ENCODE data around the gene MT4. TPM values are rescaled to one million over a fixed set of nuclear protein-coding genes. Genes with fewer than 3 reads are reported as not detected.

MT4 gene
- total RNA-seq, 4 donors from 2014 or later, result not detected

DNA sequence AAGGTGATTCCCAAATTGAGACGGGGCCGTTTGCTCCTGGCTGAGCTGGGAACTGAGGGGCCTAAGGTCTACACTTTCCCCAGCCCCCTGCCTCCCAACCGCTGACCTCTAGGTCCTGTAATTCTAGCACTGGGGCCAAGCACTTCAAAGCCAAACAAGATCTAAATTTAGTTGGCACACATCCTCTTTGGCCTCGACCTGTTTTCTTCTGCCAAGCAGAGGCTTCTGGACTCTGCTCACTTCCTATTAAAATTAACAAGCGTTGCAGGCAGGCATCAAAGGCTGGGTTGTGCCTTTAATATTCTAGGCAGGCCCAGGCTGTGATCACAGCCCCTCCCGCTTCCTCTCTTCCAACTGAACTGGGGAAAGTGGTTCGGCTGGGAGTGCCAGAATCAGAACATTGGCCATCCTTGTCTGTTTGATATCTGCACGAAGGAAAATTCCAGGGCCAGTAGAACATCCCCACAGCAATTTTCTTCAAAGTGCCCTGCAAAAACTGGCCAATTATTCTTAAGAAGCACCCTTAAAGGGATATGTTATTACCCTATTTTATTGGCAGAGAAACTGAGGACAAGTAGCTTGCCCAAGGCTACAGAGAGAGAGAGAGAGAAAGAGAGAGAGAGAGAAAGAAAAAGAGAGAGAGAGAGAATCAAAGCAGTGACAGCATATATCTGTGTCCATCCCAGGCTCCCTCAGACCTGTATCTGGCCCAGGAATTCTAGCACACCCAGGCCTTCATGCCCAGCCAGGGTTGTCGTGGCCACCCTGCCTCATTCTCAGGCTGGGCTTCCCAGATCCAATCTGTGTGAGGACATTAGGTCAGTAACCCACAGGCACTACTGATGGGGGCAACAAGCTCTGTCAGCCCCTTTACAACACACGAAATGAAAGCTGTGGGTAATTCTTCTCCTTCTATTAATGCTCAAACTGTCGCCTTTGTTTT lies 12.8 kb upstream of the MT4 start:
- peaks cover 0 to 34% (median 0%) of the 10 kb centered on the region in 4 donors for H3K27me3 ChIP-seq
- TF ChIP-seq POLR2AphosphoS5 (IDR thresholded peaks at IDR 0.05) (no peak), POLR2A (IDR thresholded peaks at IDR 0.05; ENCODE audit: low read depth) (no peak), EP300 (IDR thresholded peaks at IDR 0.05) (no peak)
- TF ChIP-seq, protein P1, sequence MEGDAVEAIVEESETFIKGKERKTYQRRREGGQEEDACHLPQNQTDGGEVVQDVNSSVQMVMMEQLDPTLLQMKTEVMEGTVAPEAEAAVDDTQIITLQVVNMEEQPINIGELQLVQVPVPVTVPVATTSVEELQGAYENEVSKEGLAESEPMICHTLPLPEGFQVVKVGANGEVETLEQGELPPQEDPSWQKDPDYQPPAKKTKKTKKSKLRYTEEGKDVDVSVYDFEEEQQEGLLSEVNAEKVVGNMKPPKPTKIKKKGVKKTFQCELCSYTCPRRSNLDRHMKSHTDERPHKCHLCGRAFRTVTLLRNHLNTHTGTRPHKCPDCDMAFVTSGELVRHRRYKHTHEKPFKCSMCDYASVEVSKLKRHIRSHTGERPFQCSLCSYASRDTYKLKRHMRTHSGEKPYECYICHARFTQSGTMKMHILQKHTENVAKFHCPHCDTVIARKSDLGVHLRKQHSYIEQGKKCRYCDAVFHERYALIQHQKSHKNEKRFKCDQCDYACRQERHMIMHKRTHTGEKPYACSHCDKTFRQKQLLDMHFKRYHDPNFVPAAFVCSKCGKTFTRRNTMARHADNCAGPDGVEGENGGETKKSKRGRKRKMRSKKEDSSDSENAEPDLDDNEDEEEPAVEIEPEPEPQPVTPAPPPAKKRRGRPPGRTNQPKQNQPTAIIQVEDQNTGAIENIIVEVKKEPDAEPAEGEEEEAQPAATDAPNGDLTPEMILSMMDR (IDR thresholded peaks at IDR 0.05), result no peak
- no peaks in the 10 kb centered on the region for H3K36me3 ChIP-seq
- peaks cover 11 to 13% (median 12%) of the 10 kb centered on the region in 4 donors for H3K4me1 ChIP-seq
- WGBS, result 41% methylated on average over 11 of the region's 11 CpGs
- H3K27ac ChIP-seq (replicated peaks in 1 of 4), result no peak overlapping the region
- DNase-seq (ENCODE audit: extremely low spot score), result no peak
- intact Hi-C loops (cut with DNase I), result no loop called here
- no peak overlapping the region for H3K4me3 ChIP-seq
- H3K9me3 ChIP-seq, result no peaks in the 10 kb centered on the region

DNA sequence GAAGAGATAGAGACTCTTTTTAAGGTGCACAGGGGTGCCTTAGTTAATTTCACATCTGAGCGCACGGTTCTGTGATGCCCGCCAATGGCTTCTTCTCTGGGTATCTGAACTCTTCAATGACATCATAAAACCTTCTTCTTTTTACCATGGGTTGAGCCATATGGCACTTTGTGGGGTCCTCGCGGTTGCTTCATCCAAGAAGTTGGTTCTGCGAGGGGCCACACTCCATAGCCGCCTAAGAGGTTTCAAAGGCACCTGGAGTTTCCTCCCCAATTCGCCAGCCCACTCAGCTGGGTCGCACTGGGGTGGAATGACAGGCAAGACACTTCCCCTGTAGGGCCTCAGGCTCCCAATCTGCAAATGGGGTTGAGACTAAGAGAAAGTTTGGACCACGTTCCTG lies 10.4 kb upstream of the MT4 start:
- no peak overlapping the region for H3K27ac ChIP-seq (replicated peaks in 1 of 4)
- intact Hi-C loops (cut with DNase I), result no loop called here
- DNase-seq (ENCODE audit: extremely low spot score), result no peak
- peaks cover 0 to 31% (median 0%) of the 10 kb centered on the region in 4 donors for H3K27me3 ChIP-seq
- TF ChIP-seq, protein P1 (IDR thresholded peaks at IDR 0.05), result no peak
- no peak for TF ChIP-seq POLR2AphosphoS5 (IDR thresholded peaks at IDR 0.05)
- TF ChIP-seq POLR2A (IDR thresholded peaks at IDR 0.05; ENCODE audit: low read depth), result no peak
- TF ChIP-seq EP300 (IDR thresholded peaks at IDR 0.05), result no peak
- no peak overlapping the region for H3K4me3 ChIP-seq
- H3K9me3 ChIP-seq, result no peaks in the 10 kb centered on the region
- no peaks in the 10 kb centered on the region for H3K36me3 ChIP-seq
- 90% methylated on average over 10 of the region's 10 CpGs for WGBS
- H3K4me1 ChIP-seq, result peaks cover 11 to 13% (median 12%) of the 10 kb centered on the region in 4 donors

DNA sequence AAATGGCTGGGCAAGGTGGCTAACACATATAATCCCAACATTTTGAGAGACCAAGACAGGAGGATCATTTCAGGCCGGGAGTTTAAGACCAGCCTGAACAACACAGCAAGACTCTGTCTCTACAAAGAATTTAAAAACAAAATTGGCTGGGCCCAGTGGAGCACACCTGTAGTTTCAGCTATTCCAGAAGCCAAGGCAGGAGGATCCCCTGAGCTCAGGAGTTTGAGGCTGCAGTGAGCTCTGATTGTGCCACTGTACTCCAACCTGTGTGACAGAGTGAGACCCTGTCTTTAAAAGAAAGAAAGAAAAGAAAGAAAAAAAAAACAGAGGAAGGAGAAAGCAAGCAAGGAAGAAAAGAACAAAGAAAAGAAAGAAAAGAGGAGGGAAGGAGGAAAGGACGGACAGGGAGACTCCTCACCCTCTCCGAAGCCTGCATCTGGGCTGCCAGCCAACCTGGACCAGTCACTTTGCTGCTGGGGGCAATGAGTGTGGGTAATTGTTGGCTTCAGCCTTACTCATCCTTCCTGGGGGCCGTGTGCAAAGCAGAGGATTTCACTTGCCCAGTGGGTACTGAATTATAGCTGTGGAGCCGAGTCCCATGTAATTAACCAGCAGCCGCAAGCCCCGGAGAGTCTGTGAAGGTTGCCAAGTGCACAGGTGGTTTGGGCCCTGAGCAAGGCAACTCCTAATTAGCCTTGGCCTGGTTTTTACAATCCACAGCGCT lies 6.7 kb upstream of the MT4 start:
- Histone ChIP-seq H3K4me3 (no peak overlapping the region), H3K4me1 (no peaks in the 10 kb centered on the region), H3K36me3 (no peaks in the 10 kb centered on the region), H3K9me3 (no peaks in the 10 kb centered on the region), H3K27ac (replicated peaks in 1 of 4) (no peak overlapping the region), H3K27me3 (peaks cover 0 to 31% (median 0%) of the 10 kb centered on the region in 4 donors)
- TF ChIP-seq POLR2A (IDR thresholded peaks at IDR 0.05; ENCODE audit: low read depth) (no peak), POLR2AphosphoS5 (IDR thresholded peaks at IDR 0.05) (no peak), EP300 (IDR thresholded peaks at IDR 0.05) (no peak)
- TF ChIP-seq, protein P1 (IDR thresholded peaks at IDR 0.05), result no peak
- 70% methylated on average over 5 of the region's 8 CpGs for WGBS
- intact Hi-C loops (cut with DNase I), result no loop called here
- no peak for DNase-seq (ENCODE audit: extremely low spot score)

DNA sequence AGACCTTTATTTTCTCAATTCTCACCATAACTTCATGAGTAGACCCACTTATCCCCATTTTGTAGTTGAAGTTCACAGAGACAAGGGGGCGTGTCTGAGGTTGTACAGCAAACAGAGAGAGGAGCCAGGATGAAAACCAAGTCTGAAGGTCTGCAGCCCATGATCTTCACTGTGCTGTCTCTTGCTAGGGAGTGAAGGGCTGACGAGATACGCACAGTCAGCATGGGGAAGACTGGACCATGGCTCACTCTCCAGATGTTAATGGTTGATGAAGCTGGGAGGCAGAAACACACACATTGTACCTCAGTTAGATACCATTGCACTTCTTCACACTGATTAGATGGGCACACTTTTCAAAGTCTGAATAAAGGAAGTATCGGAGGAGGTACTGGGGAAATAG lies 5.8 kb upstream of the MT4 start:
- WGBS, result 97% methylated on average over 4 of the region's 4 CpGs
- peaks cover 0 to 26% (median 0%) of the 10 kb centered on the region in 4 donors for H3K27me3 ChIP-seq
- H3K36me3 ChIP-seq, result no peaks in the 10 kb centered on the region
- H3K27ac ChIP-seq (replicated peaks in 1 of 4), result no peak overlapping the region
- no peak overlapping the region for H3K4me3 ChIP-seq
- H3K9me3 ChIP-seq, result no peaks in the 10 kb centered on the region
- DNase-seq (ENCODE audit: extremely low spot score), result no peak
- no peak for TF ChIP-seq POLR2A (IDR thresholded peaks at IDR 0.05; ENCODE audit: low read depth)
- TF ChIP-seq, protein P1 (IDR thresholded peaks at IDR 0.05), result no peak
- no peak for TF ChIP-seq EP300 (IDR thresholded peaks at IDR 0.05)
- no peak for TF ChIP-seq POLR2AphosphoS5 (IDR thresholded peaks at IDR 0.05)
- intact Hi-C loops (cut with DNase I), result no loop called here
- no peaks in the 10 kb centered on the region for H3K4me1 ChIP-seq

Measured in esophagus muscularis mucosa (tissue), 4 donors.